Measurements from ENCODE around the gene KANSL3.
"Not testable (repeated sequence)": the region's sequence is repeated elsewhere in the genome, so short reads cannot be mapped to it uniquely, and the experiment has no call there.

KANSL3 gene

DNA sequence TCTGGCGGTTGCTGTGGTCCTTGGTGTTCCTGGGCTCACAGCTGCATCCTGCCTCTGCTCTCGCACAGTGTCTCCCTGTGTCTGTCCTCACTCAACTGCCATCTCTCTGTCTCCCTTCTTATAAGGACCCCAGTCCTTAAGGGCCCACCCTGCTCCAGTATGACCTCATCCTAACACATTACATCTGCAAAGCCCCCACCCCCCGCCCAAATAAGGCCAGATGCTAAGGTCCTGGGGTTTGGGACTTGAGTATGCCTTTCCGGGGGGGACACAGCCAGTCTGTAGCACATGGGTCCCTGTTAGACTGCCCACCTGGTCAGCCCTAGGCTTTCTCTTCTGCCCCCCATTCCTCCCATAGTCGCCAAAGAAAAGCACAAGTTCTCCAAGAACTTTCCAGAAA is 45.2 kb upstream of the KANSL3 start:
- ChIA-PET POLR2A (no interaction called here), CTCF (interaction anchor here (1.4 kb wide), 1 partner anchor 10 kb away, joined by 3 read pairs; no protein-coding TSS in a partner anchor)
- no peak for TF ChIP-seq CTCF (IDR thresholded peaks at IDR 0.05; ENCODE audit: control extremely low read depth, extremely low read depth, low read depth, missing control alignments)
- no peak for DNase-seq (ENCODE audit: extremely low spot score)

DNA sequence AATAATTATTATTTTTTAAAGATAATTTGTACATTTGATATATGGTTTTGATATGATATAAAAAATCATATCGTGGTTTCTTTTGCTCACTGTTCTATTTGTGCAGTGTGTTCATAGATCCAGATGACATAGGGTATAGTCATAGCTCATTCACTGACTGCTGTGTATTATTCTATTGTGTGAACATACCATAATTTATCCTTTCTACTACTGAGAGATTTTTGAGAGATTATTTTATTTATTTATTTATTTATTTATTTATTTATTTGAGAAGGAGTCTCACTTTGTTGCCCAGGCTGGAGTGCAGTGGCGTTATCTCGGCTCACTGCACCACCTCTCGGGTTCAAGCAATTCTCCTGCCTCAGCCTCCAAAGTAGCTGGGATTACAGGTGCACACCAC is 43.4 kb upstream of the KANSL3 start:
- POLR2A ChIA-PET: no interaction called here
- no peak for DNase-seq (ENCODE audit: extremely low spot score)
- TF ChIP-seq CTCF (IDR thresholded peaks at IDR 0.05; ENCODE audit: control extremely low read depth, extremely low read depth, low read depth, missing control alignments): no peak
- CTCF ChIA-PET: interaction anchor here (0.9 kb wide), 1 partner anchor 119 kb away, joined by 3 read pairs; no protein-coding TSS in a partner anchor

DNA sequence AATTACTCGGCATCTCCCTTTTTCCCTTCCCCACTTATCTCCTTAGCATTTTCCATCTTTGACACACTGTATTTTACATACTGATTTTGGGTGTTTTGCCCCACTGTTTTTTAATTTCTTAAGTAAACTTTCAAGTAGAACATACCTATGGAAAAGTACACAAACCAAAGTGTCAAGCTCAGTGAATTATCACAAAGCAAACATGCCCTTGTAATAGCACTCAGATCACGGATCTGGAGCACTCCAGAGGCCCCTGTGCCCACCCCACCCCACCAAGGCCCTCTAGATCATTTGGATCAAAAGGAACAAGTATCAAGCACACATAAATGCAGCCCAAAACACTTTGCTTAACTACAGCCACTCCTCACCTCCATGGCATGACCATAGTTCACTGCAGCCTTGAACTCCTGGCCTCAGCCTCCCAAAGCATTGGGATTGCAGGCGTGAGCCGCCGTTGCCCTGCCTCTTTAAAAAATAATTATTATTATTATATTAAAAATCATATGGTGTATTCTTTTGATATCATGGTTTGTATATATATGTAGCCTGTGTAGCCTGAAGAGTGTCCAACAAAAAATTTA is 42.5 kb upstream of the KANSL3 start:
- no peak for TF ChIP-seq CTCF (IDR thresholded peaks at IDR 0.05; ENCODE audit: control extremely low read depth, extremely low read depth, low read depth, missing control alignments)
- ChIA-PET POLR2A (no interaction called here), CTCF (no interaction called here)
- no peak for DNase-seq (ENCODE audit: extremely low spot score)

- ChIA-PET CTCF (no interaction called here), POLR2A (no interaction called here)
- DNase-seq (ENCODE audit: extremely low spot score): no peak
- no peak for TF ChIP-seq CTCF (IDR thresholded peaks at IDR 0.05; ENCODE audit: control extremely low read depth, extremely low read depth, low read depth, missing control alignments)
Measured at GRCh38 chr2:96679848-96680247, 41.7 kb upstream of the KANSL3 start.

DNA sequence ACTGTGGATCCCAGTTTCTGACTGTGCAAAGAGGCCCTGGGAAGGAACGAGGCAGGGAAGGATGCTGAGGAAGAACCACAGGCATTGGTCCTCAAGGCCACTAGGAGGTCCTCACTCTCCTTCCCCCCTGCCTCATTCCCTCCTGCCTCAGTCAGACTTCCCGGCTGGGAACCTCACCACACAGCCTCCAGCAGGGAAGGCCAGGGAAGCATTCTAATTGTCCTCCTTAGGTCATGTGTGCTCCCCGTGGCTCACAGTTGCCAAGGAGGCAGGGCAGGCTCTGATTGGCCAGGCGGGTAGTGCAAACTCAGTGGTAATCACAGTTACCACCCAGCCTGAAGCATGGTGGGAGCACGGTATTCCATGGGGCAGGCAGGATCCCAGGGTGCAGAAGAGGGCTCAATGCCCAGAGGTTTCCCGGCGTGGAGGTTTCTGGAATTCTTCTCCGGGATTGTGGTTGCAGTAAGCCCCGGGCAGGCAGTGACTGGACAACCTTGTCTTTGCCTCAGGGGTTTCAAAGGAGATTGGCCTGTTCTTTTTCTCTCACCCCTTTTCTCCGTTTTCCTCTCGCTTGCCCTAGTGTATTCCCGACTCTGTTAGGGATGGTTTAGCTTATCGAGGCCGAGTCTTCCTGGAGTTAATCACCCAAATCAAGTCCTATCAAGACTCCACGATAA is 31.6 kb upstream of the KANSL3 start:
- no peak for TF ChIP-seq CTCF (IDR thresholded peaks at IDR 0.05; ENCODE audit: control extremely low read depth, extremely low read depth, low read depth, missing control alignments)
- POLR2A ChIA-PET: no interaction called here
- CTCF ChIA-PET: no interaction called here
- DNase-seq (ENCODE audit: extremely low spot score): no peak

- ChIA-PET POLR2A (no interaction called here), CTCF (no interaction called here)
- DNase-seq (ENCODE audit: extremely low spot score): no peak
Measured at GRCh38 chr2:96668771-96669170, 30.7 kb upstream of the KANSL3 start.

DNA sequence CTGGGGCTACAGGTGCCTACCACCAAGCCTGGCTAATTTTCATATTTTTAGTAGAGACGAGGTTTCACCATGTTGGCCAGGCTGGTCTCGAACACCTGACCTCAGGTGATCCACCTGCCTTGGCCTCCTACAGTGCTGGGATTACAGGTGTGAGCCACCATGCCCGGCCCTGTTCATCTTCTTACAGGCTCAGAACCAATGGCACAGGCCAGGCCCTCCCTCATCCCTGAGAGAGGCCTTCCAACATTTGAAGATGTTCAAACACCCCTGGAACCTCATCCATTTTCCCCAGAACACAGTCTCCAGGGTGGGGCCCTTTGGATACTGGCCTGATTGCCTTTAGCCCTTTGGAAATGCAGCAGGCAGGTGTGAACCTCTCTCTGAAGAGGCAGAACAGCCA is 27.6 kb upstream of the KANSL3 start:
- CTCF ChIA-PET; POLR2A ChIA-PET; DNase-seq (ENCODE audit: extremely low spot score): not testable (repeated sequence)

More at GRCh38 chr2:96668771-96669170, 30.7 kb upstream of the KANSL3 start:
- no peak for TF ChIP-seq CTCF (IDR thresholded peaks at IDR 0.05; ENCODE audit: control extremely low read depth, extremely low read depth, low read depth, missing control alignments)
